NCI-H774 (cell line): ENCODE data around the gene CTPS1.

Source experiments
- DNase-seq: peaks from one replicate; lab custom pipeline; 2025; lab: John Stamatoyannopoulos, UW

Gene CTPS1

GRCh38 chr1:40979241-40980067 lies at the start of gene CTPS1:
CTPS1 (plus strand) TSS chr1:40979696; CDS start chr1:40983291, 3,595 bp downstream.
- DNase-seq: peak; percentile 99

- peak; percentile 88 for DNase-seq
Observed at GRCh38 chr1:40930174-40930964, 49.1 kb upstream of the CTPS1 start.

- DNase-seq: no peak
Observed at GRCh38 chr1:40931601-40932000, 47.9 kb upstream of the CTPS1 start.

GRCh38 chr1:40932006-40932405 lies 47.5 kb upstream of the CTPS1 start:
- DNase-seq: no peak

GRCh38 chr1:40936931-40937339 lies 42.6 kb upstream of the CTPS1 start:
- no peak for DNase-seq

GRCh38 chr1:40938393-40938792 lies 41.1 kb upstream of the CTPS1 start:
- no peak for DNase-seq

- no peak for DNase-seq
Observed at GRCh38 chr1:40939320-40940059, 40.0 kb upstream of the CTPS1 start.

- DNase-seq: no peak
Observed at GRCh38 chr1:40944326-40944725, 35.2 kb upstream of the CTPS1 start.

- DNase-seq: no peak
Observed at GRCh38 chr1:40944841-40945430, 34.6 kb upstream of the CTPS1 start.

GRCh38 chr1:40945491-40945973 lies 34.0 kb upstream of the CTPS1 start:
- no peak for DNase-seq

- peak; percentile 70 for DNase-seq
Observed at GRCh38 chr1:40948741-40949443, 30.6 kb upstream of the CTPS1 start.

GRCh38 chr1:40949563-40949962 lies 29.9 kb upstream of the CTPS1 start:
- no peak for DNase-seq

- peak; percentile 89 for DNase-seq
Observed at GRCh38 chr1:40951943-40952743, 27.4 kb upstream of the CTPS1 start.

- DNase-seq: no peak
Observed at GRCh38 chr1:40952744-40953315, 26.7 kb upstream of the CTPS1 start.

GRCh38 chr1:40954626-40955025 lies 24.9 kb upstream of the CTPS1 start:
- no peak for DNase-seq

GRCh38 chr1:40955266-40955665 lies 24.2 kb upstream of the CTPS1 start:
- no peak for DNase-seq

GRCh38 chr1:40956407-40956806 lies 23.1 kb upstream of the CTPS1 start:
- DNase-seq: no peak

GRCh38 chr1:40958210-40958609 lies 21.3 kb upstream of the CTPS1 start:
- DNase-seq: no peak

- no peak for DNase-seq
Observed at GRCh38 chr1:40965531-40965930, 14.0 kb upstream of the CTPS1 start.

- DNase-seq: no peak
Observed at GRCh38 chr1:40966417-40966816, 13.1 kb upstream of the CTPS1 start.
